SK-N-SH treated with all-trans-retinoic acid at 6 μM for 48 hours (cell line): Measurements from ENCODE around the gene VILL.

ENCODE experiments used
- ATAC-seq: fragments of 200-7000 bp; cut with Tn5 transposase; 3 replicates; pipeline ENCODE4 v1.9.1; 2020; ENCODE audit warnings: mild to moderate bottlenecking, moderate library complexity
- ARNTL ChIP-seq: fragments of 450-650 bp; formaldehyde crosslinking; IDR thresholded peaks from 2 replicates; pipeline ENCODE4 v1.5.0; 2020; ENCODE audit warnings: low read depth, mild to moderate bottlenecking, moderate library complexity, borderline replicate concordance
- BACH2 ChIP-seq: fragments of 250-450 bp; sonication (Bioruptor Pico); IDR thresholded peaks from 2 replicates; pipeline ENCODE4 v1.9.0; 2021; ENCODE audit warnings: mild to moderate bottlenecking, borderline replicate concordance
- CREB5 ChIP-seq: fragments of 250-450 bp; sonication (Bioruptor Pico); IDR thresholded peaks from 2 replicates; pipeline ENCODE4 v1.5.1; 2020; ENCODE audit warnings: low read depth, mild to moderate bottlenecking, moderate library complexity
- CSRNP3 ChIP-seq: fragments of 250-450 bp; sonication (Bioruptor Pico); IDR thresholded peaks from 2 replicates; pipeline ENCODE4 v1.5.1; 2021; ENCODE audit warnings: mild to moderate bottlenecking, moderate library complexity
- ESRRG ChIP-seq: fragments of 250-450 bp; sonication (Bioruptor Pico); IDR thresholded peaks from 2 replicates; pipeline ENCODE4 v1.6.1; 2021; ENCODE audit warnings: mild to moderate bottlenecking
- GLIS3 ChIP-seq: fragments of 250-450 bp; sonication (Bioruptor Pico); IDR thresholded peaks from 2 replicates; pipeline ENCODE4 v1.5.0; 2020; ENCODE audit warnings: mild to moderate bottlenecking, moderate library complexity
- ISL1 ChIP-seq: fragments of 250-450 bp; sonication (Bioruptor Pico); IDR thresholded peaks from 2 replicates; pipeline ENCODE4 v2.1.2; 2022; ENCODE audit warnings: mild to moderate bottlenecking, moderate library complexity
- OSR1 ChIP-seq: fragments of 250-450 bp; sonication (Bioruptor Pico); IDR thresholded peaks from 2 replicates; pipeline ENCODE4 v1.8.0; 2022; ENCODE audit warnings: moderate library complexity, mild to moderate bottlenecking, inconsistent platforms
- PATZ1 ChIP-seq: fragments of 250-450 bp; sonication (Bioruptor Pico); IDR thresholded peaks from 2 replicates; pipeline ENCODE4 v1.8.0; 2020; ENCODE audit warnings: mild to moderate bottlenecking, moderate library complexity, borderline replicate concordance
- POU6F1 ChIP-seq: fragments of 250-450 bp; sonication (Bioruptor Pico); IDR thresholded peaks from 2 replicates; pipeline ENCODE4 v1.8.0; 2021; ENCODE audit warnings: low read depth, mild to moderate bottlenecking, moderate library complexity, borderline replicate concordance
- PPARA ChIP-seq: fragments of 250-450 bp; sonication (Bioruptor Pico); IDR thresholded peaks from 2 replicates; pipeline ENCODE4 v1.5.0; 2020; ENCODE audit warnings: mild to moderate bottlenecking, borderline replicate concordance
- RARB ChIP-seq: fragments of 250-450 bp; sonication (Bioruptor Pico); IDR thresholded peaks from 2 replicates; pipeline ENCODE4 v1.8.0; 2021; ENCODE audit warnings: mild to moderate bottlenecking, moderate library complexity
- SNAI2 ChIP-seq: fragments of 250-450 bp; sonication (Bioruptor Pico); IDR thresholded peaks from 2 replicates; pipeline ENCODE4 v1.5.0; 2020; ENCODE audit warnings: mild to moderate bottlenecking, moderate library complexity
- TCF4 ChIP-seq: fragments of 250-450 bp; sonication (Bioruptor Pico); IDR thresholded peaks from 2 replicates; pipeline ENCODE4 v1.8.0; 2021; ENCODE audit warnings: mild to moderate bottlenecking, moderate library complexity, borderline replicate concordance
- TOX ChIP-seq: fragments of 250-450 bp; sonication (Bioruptor Pico); IDR thresholded peaks from 2 replicates; pipeline ENCODE4 v1.8.0; 2021; ENCODE audit warnings: mild to moderate bottlenecking, moderate library complexity, borderline replicate concordance
- ZC3H10 ChIP-seq: fragments of 250-450 bp; sonication (Bioruptor Pico); IDR thresholded peaks from 2 replicates; pipeline ENCODE4 v1.5.1; 2021; ENCODE audit warnings: mild to moderate bottlenecking, moderate library complexity
- ZFP30 ChIP-seq: fragments of 450-650 bp; formaldehyde crosslinking; IDR thresholded peaks from 2 replicates; pipeline ENCODE4 v1.5.0; 2022; ENCODE audit warnings: mild to moderate bottlenecking, moderate library complexity
- ZNF70 ChIP-seq: fragments of 450-650 bp; formaldehyde crosslinking; IDR thresholded peaks from 2 replicates; pipeline ENCODE4 v1.5.0; 2020; ENCODE audit warnings: mild to moderate bottlenecking, moderate library complexity
- ZNF8 ChIP-seq: fragments of 450-650 bp; formaldehyde crosslinking; IDR thresholded peaks from 2 replicates; pipeline ENCODE4 v1.5.0; 2020; ENCODE audit warnings: mild to moderate bottlenecking, moderate library complexity

The VILL gene

GRCh38 chr3:37982331-37982730 is 8.3 kb upstream of the VILL start:
- no peak for ATAC-seq
- TF ChIP-seq OSR1 (CRISPR knock-in tag) (no peak), PPARA (CRISPR knock-in tag) (no peak), RARB (CRISPR knock-in tag) (no peak), CREB5 (CRISPR knock-in tag) (no peak), POU6F1 (CRISPR knock-in tag) (no peak), ZNF70 (CRISPR knock-in tag) (no peak), ZC3H10 (no peak), TCF4 (CRISPR knock-in tag) (no peak), ZNF8 (CRISPR knock-in tag) (no peak), ZFP30 (CRISPR knock-in tag) (no peak), BACH2 (no peak), CSRNP3 (CRISPR knock-in tag) (no peak), GLIS3 (CRISPR knock-in tag) (no peak)

- ATAC-seq: no peak
- TF ChIP-seq TOX (CRISPR knock-in tag): no peak
- no peak for TF ChIP-seq TCF4 (CRISPR knock-in tag)
- no peak for TF ChIP-seq GLIS3 (CRISPR knock-in tag)
- no peak for TF ChIP-seq ESRRG (CRISPR knock-in tag)
- no peak for TF ChIP-seq BACH2
- TF ChIP-seq ISL1 (CRISPR knock-in tag): no peak
- no peak for TF ChIP-seq CSRNP3 (CRISPR knock-in tag)
- no peak for TF ChIP-seq RARB (CRISPR knock-in tag)
- no peak for TF ChIP-seq SNAI2 (CRISPR knock-in tag)
- no peak for TF ChIP-seq POU6F1 (CRISPR knock-in tag)
- no peak for TF ChIP-seq ZNF70 (CRISPR knock-in tag)
- no peak for TF ChIP-seq ZNF8 (CRISPR knock-in tag)
Measured at GRCh38 chr3:37984051-37984450, 6.5 kb upstream of the VILL start.

- TF ChIP-seq ESRRG (CRISPR knock-in tag) (no peak), TCF4 (CRISPR knock-in tag) (no peak), ARNTL (no peak), PATZ1 (CRISPR knock-in tag) (no peak), ISL1 (CRISPR knock-in tag) (no peak), POU6F1 (CRISPR knock-in tag) (no peak), BACH2 (no peak)
- no peak for ATAC-seq
Measured at GRCh38 chr3:37984596-37984995, 6.0 kb upstream of the VILL start.
